Stimulated activated naive B cell treated with anti-CD40 and anti-IgM and Interleukin-4, amounts not matched to agents 10 μg/mL and 1 μg/mL and 100 μg/mL, for 72 hours (primary cell): ENCODE data around the gene EPM2A.

Experiments
- ATAC-seq, 2 donors: fragments of 150-1000 bp; cut with Tn5 transposase; replicated peaks; 2 replicates each; pipeline ENCODE4 v1.10.0; 2021; ENCODE audit warnings: moderate library complexity in 1 of 2
- DNase-seq: peaks from one replicate; pipeline ENCODE4 v3.0.0; 2021
- H3K27ac Mint-ChIP-seq: one replicate; pipeline ENCODE4 v1.8.0; 2022; ENCODE audit warnings: mild to moderate bottlenecking, mixed read lengths
- H3K27me3 Mint-ChIP-seq, 2 donors: one replicate each; pipeline ENCODE4 v1.8.0; 2022; ENCODE audit warnings: mixed read lengths in 2 of 2
- H3K36me3 Mint-ChIP-seq, 2 donors: one replicate each; pipeline ENCODE4 v1.8.0; 2022; ENCODE audit warnings: mixed read lengths in 2 of 2, mild to moderate bottlenecking in 1 of 2
- H3K4me1 Mint-ChIP-seq, 2 donors: one replicate each; pipeline ENCODE4 v1.8.0; 2022; ENCODE audit warnings: mixed read lengths in 2 of 2, mild to moderate bottlenecking in 1 of 2
- H3K4me3 Mint-ChIP-seq, 2 donors: one replicate each; pipeline ENCODE4 v1.8.0; 2022; ENCODE audit warnings: mild to moderate bottlenecking in 2 of 2, mixed read lengths in 2 of 2, moderate library complexity in 1 of 2
- H3K9me3 Mint-ChIP-seq, 2 donors: one replicate each; pipeline ENCODE4 v1.8.0; 2022; ENCODE audit warnings: mixed read lengths in 2 of 2, mild to moderate bottlenecking in 1 of 2

Gene EPM2A

GRCh38 chr6:145735356-145736165, at the start of gene EPM2A:
Gene EPM2A (minus strand): TSS chr6:145735520. CDS start chr6:145735498, 22 bp downstream.
- DNase-seq (peak; percentile 77), ATAC-seq (peak; percentile 77 to 82)
- peak within 1 kb of the TSS; percentile 95 to 99 for H3K4me3 Mint-ChIP-seq
- H3K27ac Mint-ChIP-seq: peak within 1 kb of the TSS; percentile 100
- H3K36me3 Mint-ChIP-seq: peaks cover 5 to 9% of the 10 kb centered on the region in 2 donors
- no peaks in the 10 kb centered on the region for H3K27me3 Mint-ChIP-seq
- H3K9me3 Mint-ChIP-seq: peaks cover 0 to 4% of the 10 kb centered on the region in 2 donors
- peaks cover 5 to 27% of the 10 kb centered on the region in 2 donors for H3K4me1 Mint-ChIP-seq

GRCh38 chr6:145784683-145785082, 49.4 kb upstream of the EPM2A start:
- Mint-ChIP-seq H3K27me3 (no peaks in the 10 kb centered on the region), H3K4me3 (no peak overlapping the region), H3K36me3 (peaks cover 17 to 24% of the 10 kb centered on the region in 2 donors), H3K9me3 (peaks cover 4 to 6% of the 10 kb centered on the region in 2 donors), H3K4me1 (no peaks in the 10 kb centered on the region), H3K27ac (no peak overlapping the region)
- ATAC-seq: no peak
- DNase-seq: no peak

GRCh38 chr6:145783796-145784195, 48.5 kb upstream of the EPM2A start:
- H3K9me3 Mint-ChIP-seq: peaks cover 4% of the 10 kb centered on the region in 2 donors
- DNase-seq (no peak), ATAC-seq (no peak)
- H3K4me1 Mint-ChIP-seq: no peaks in the 10 kb centered on the region
- no peak overlapping the region for H3K4me3 Mint-ChIP-seq
- H3K27ac Mint-ChIP-seq: no peak overlapping the region
- no peaks in the 10 kb centered on the region for H3K27me3 Mint-ChIP-seq
- peaks cover 15 to 26% of the 10 kb centered on the region in 2 donors for H3K36me3 Mint-ChIP-seq

GRCh38 chr6:145772846-145773245, 37.5 kb upstream of the EPM2A start:
- Mint-ChIP-seq H3K36me3 (peaks cover 0 to 3% of the 10 kb centered on the region in 2 donors), H3K4me3 (no peak overlapping the region), H3K4me1 (no peaks in the 10 kb centered on the region), H3K27ac (no peak overlapping the region), H3K27me3 (peaks cover 0 to 10% of the 10 kb centered on the region in 2 donors), H3K9me3 (peaks cover 2 to 3% of the 10 kb centered on the region in 2 donors)
- ATAC-seq (no peak), DNase-seq (no peak)

GRCh38 chr6:145765449-145765848, 30.1 kb upstream of the EPM2A start:
- no peaks in the 10 kb centered on the region for H3K27me3 Mint-ChIP-seq
- DNase-seq: no peak

GRCh38 chr6:145763742-145764141, 28.4 kb upstream of the EPM2A start:
- H3K27ac Mint-ChIP-seq: no peak overlapping the region
- H3K4me3 Mint-ChIP-seq: no peak overlapping the region
- H3K4me1 Mint-ChIP-seq: no peaks in the 10 kb centered on the region
- no peak for DNase-seq
- peaks cover 5 to 12% of the 10 kb centered on the region in 2 donors for H3K9me3 Mint-ChIP-seq
- H3K36me3 Mint-ChIP-seq: peaks cover 0 to 5% of the 10 kb centered on the region in 2 donors
- H3K27me3 Mint-ChIP-seq: no peaks in the 10 kb centered on the region
- no peak for ATAC-seq

More at GRCh38 chr6:145765449-145765848, 30.1 kb upstream of the EPM2A start:
- Mint-ChIP-seq H3K4me3 (no peak overlapping the region), H3K9me3 (peaks cover 5 to 12% of the 10 kb centered on the region in 2 donors), H3K36me3 (peaks cover 3 to 5% of the 10 kb centered on the region in 2 donors), H3K4me1 (no peaks in the 10 kb centered on the region), H3K27ac (no peak overlapping the region)
- no peak for ATAC-seq

- Mint-ChIP-seq H3K27ac (no peak overlapping the region), H3K4me3 (no peak overlapping the region), H3K9me3 (peaks cover 4 to 12% of the 10 kb centered on the region in 2 donors), H3K27me3 (no peaks in the 10 kb centered on the region), H3K4me1 (no peaks in the 10 kb centered on the region), H3K36me3 (peaks cover 0 to 5% of the 10 kb centered on the region in 2 donors)
- DNase-seq (no peak), ATAC-seq (peak; percentile 54 to 60)
Measured at GRCh38 chr6:145761584-145761983, 26.3 kb upstream of the EPM2A start.

- no peak overlapping the region for H3K27ac Mint-ChIP-seq
- H3K4me3 Mint-ChIP-seq: no peak overlapping the region
- DNase-seq (no peak), ATAC-seq (no peak)
- H3K27me3 Mint-ChIP-seq: no peaks in the 10 kb centered on the region
- no peaks in the 10 kb centered on the region for H3K9me3 Mint-ChIP-seq
- no peaks in the 10 kb centered on the region for H3K36me3 Mint-ChIP-seq
- no peaks in the 10 kb centered on the region for H3K4me1 Mint-ChIP-seq
Measured at GRCh38 chr6:145758113-145758512, 22.8 kb upstream of the EPM2A start.

- no peaks in the 10 kb centered on the region for H3K4me1 Mint-ChIP-seq
- H3K9me3 Mint-ChIP-seq: no peaks in the 10 kb centered on the region
- no peak overlapping the region for H3K4me3 Mint-ChIP-seq
- DNase-seq (no peak), ATAC-seq (no peak)
- H3K27me3 Mint-ChIP-seq: no peaks in the 10 kb centered on the region
- no peaks in the 10 kb centered on the region for H3K36me3 Mint-ChIP-seq
- H3K27ac Mint-ChIP-seq: no peak overlapping the region
Measured at GRCh38 chr6:145756170-145756662, 20.9 kb upstream of the EPM2A start.

GRCh38 chr6:145755682-145756081, 20.4 kb upstream of the EPM2A start:
- Mint-ChIP-seq H3K9me3 (no peaks in the 10 kb centered on the region), H3K4me3 (no peak overlapping the region), H3K27me3 (no peaks in the 10 kb centered on the region), H3K4me1 (no peaks in the 10 kb centered on the region), H3K36me3 (no peaks in the 10 kb centered on the region), H3K27ac (no peak overlapping the region)
- DNase-seq: no peak
- no peak for ATAC-seq

- Mint-ChIP-seq H3K27ac (no peak overlapping the region), H3K36me3 (no peaks in the 10 kb centered on the region), H3K4me1 (peaks cover 2 to 7% of the 10 kb centered on the region in 2 donors)
Measured at GRCh38 chr6:145752638-145753037, 17.3 kb upstream of the EPM2A start.

GRCh38 chr6:145749632-145750031, 14.3 kb upstream of the EPM2A start:
- Mint-ChIP-seq H3K4me3 (no peak overlapping the region), H3K36me3 (no peaks in the 10 kb centered on the region), H3K4me1 (peaks cover 2 to 7% of the 10 kb centered on the region in 2 donors), H3K27ac (no peak overlapping the region), H3K9me3 (no peaks in the 10 kb centered on the region), H3K27me3 (peaks cover 0 to 4% of the 10 kb centered on the region in 2 donors)
- DNase-seq (no peak), ATAC-seq (no peak)

More at GRCh38 chr6:145752638-145753037, 17.3 kb upstream of the EPM2A start:
- no peak for DNase-seq
- H3K27me3 Mint-ChIP-seq: no peaks in the 10 kb centered on the region
- H3K9me3 Mint-ChIP-seq: no peaks in the 10 kb centered on the region
- no peak for ATAC-seq
- no peak overlapping the region for H3K4me3 Mint-ChIP-seq

- Mint-ChIP-seq H3K4me3 (no peak overlapping the region), H3K4me1 (peaks cover 6 to 11% of the 10 kb centered on the region in 2 donors), H3K27ac (no peak overlapping the region), H3K9me3 (no peaks in the 10 kb centered on the region), H3K27me3 (peaks cover 0 to 4% of the 10 kb centered on the region in 2 donors), H3K36me3 (peaks cover 0 to 3% of the 10 kb centered on the region in 2 donors)
- DNase-seq (no peak), ATAC-seq (no peak)
Measured at GRCh38 chr6:145745861-145746260, 10.5 kb upstream of the EPM2A start.

GRCh38 chr6:145744619-145745018, 9.3 kb upstream of the EPM2A start:
- no peak for ATAC-seq
- Mint-ChIP-seq H3K4me1 (peaks cover 4 to 7% of the 10 kb centered on the region in 2 donors), H3K9me3 (peaks cover 0 to 4% of the 10 kb centered on the region in 2 donors)

GRCh38 chr6:145743332-145743731, 8.0 kb upstream of the EPM2A start:
- Mint-ChIP-seq H3K4me3 (no peak overlapping the region), H3K4me1 (peaks cover 3 to 10% of the 10 kb centered on the region in 2 donors), H3K27me3 (peaks cover 0 to 4% of the 10 kb centered on the region in 2 donors), H3K9me3 (peaks cover 0 to 4% of the 10 kb centered on the region in 2 donors), H3K27ac (no peak overlapping the region), H3K36me3 (peaks cover 0 to 3% of the 10 kb centered on the region in 2 donors)
- ATAC-seq: peak; percentile 69 to 72
- no peak for DNase-seq

More at GRCh38 chr6:145744619-145745018, 9.3 kb upstream of the EPM2A start:
- Mint-ChIP-seq H3K4me3 (no peak overlapping the region), H3K36me3 (peaks cover 0 to 3% of the 10 kb centered on the region in 2 donors), H3K27me3 (peaks cover 0 to 4% of the 10 kb centered on the region in 2 donors), H3K27ac (no peak overlapping the region)
- no peak for DNase-seq
